B cell (primary cell): ENCODE measurements around the gene FSTL3.

Experiments
- CTCF ChIP-seq: fragments of 200-600 bp; IDR thresholded peaks from one replicate; pipeline ENCODE4 v1.8.0; 2022; ENCODE audit warnings: antibody characterized with exemption, mild to moderate bottlenecking
- EZH2 ChIP-seq: IDR thresholded peaks from 2 replicates; pipeline ENCODE4 v1.6.1; 2012; ENCODE audit warnings: borderline replicate concordance, low read depth, mild to moderate bottlenecking, moderate library complexity, low read length; ENCODE audit not compliant: insufficient read depth, poor library complexity, severe bottlenecking

- no peak for TF ChIP-seq CTCF
- no peak for TF ChIP-seq EZH2
Measured at GRCh38 chr19:710767-711166, 34.6 kb downstream of the FSTL3 start.
